GM13977 (cell line): ENCODE data around the gene CHRDL2.

ENCODE experiments used
- DNase-seq: peaks from one replicate; pipeline ENCODE4 v3.0.0; 2012; ENCODE audit warnings: low spot score
- CTCF ChIP-seq: IDR thresholded peaks from 2 replicates; pipeline ENCODE4 v1.5.1; 2012; ENCODE audit warnings: mild to moderate bottlenecking, control low read depth; ENCODE audit not compliant: insufficient read depth; ENCODE audit errors: extremely low read depth, missing control alignments
- in situ Hi-C: fragments of 300-500 bp; cut with MboI; formaldehyde crosslinking; loops from one replicate; pipeline ENCODE4 v1.12.0; 2022; ENCODE audit warnings: low sequenced_read_pairs, low pct_unique_long_range_greater_than_20kb, mixed read lengths, inconsistent platforms; ENCODE audit not compliant: unreplicated experiment

Gene CHRDL2

GRCh38 chr11:74646954-74647353 lies 84.3 kb downstream of the CHRDL2 start:
- TF ChIP-seq CTCF: no peak
- in situ Hi-C loops: no loop called here
- no peak for DNase-seq
